HepG2 (cell line): ENCODE data around the gene UHMK1. TPM values are rescaled to one million over a fixed set of nuclear protein-coding genes. Genes with fewer than 3 reads are reported as not detected.

Experiments used
- ATAC-seq: fragments of 200-7000 bp; cut with Tn5 transposase; 3 replicates; pipeline ENCODE4 v1.9.1; 2020; ENCODE audit warnings: mild to moderate bottlenecking, moderate library complexity
- BruUV-seq: library from RNA; stranded (reverse); fragments of 400-500 nt; replicated peaks from 2 replicates; lab custom pipeline; 2021; lab: Mats Ljungman, UMichigan
- CTCF ChIA-PET: fragments of 300-600 bp; formaldehyde crosslinking; extraction: SDS; loops from one replicate; lab custom pipeline; 2021; ENCODE audit warnings: low total read pairs, inconsistent platforms, low intra/inter-chr PET ratio; lab: Yijun Ruan, JAX
- POLR2A ChIA-PET: fragments of 350-600 bp; sonication (Branson Sonifier 250); formaldehyde crosslinking; loops from one replicate; lab custom pipeline; 2020; ENCODE audit warnings: antibody characterized with exemption, inconsistent platforms; lab: Yijun Ruan, JAX
- DNase-seq: peaks from one replicate; pipeline ENCODE4 v3.0.0-alpha.2; 2015; ENCODE audit warnings: low spot score
- FAIRE-seq: peaks from 3 replicates; lab custom pipeline; 2011; peaks lifted over from hg19 to GRCh38; lab: Jason Lieb, UNC
- H2AFZ ChIP-seq: one replicate; pipeline ENCODE4 v1.6.1; 2011; ENCODE audit warnings: low read length, inconsistent platforms
- H3K27ac ChIP-seq: fragments of 300-600 bp; 3 replicates; pipeline ENCODE4 v1.8.0; 2011; ENCODE audit warnings: mixed run types, mild to moderate bottlenecking, mixed read lengths, low read length, inconsistent platforms; ENCODE audit not compliant: insufficient read depth; ENCODE audit errors: extremely low read length
- H3K27me3 ChIP-seq, 2 experiments: fragments of 200-600 bp in 1 of 2; 2 replicates in 1 of 2; 3 replicates in 1 of 2; pipeline versions ENCODE4 v1.6.0 to v1.8.0; 2011; ENCODE audit warnings: low read length in 2 of 2, mild to moderate bottlenecking in 2 of 2, moderate library complexity in 2 of 2, inconsistent platforms in 1 of 2; ENCODE audit not compliant: insufficient read depth in 2 of 2, control insufficient read depth in 1 of 2
- H3K36me3 ChIP-seq, 2 experiments: fragments of 200-600 bp in 1 of 2; replicated peaks in 1 of 2; 2 replicates in 1 of 2; 3 replicates in 1 of 2; pipeline versions ENCODE4 v1.5.1 to v1.8.0; 2011; ENCODE audit warnings: low read length in 2 of 2, inconsistent platforms in 1 of 2; ENCODE audit not compliant: insufficient read depth in 2 of 2, control insufficient read depth in 1 of 2
- H3K4me1 ChIP-seq: 2 replicates; pipeline ENCODE4 v1.5.1; 2012; ENCODE audit warnings: low read length, inconsistent platforms; ENCODE audit not compliant: insufficient read depth
- H3K4me2 ChIP-seq: 2 replicates; pipeline ENCODE4 v1.6.0; 2011; ENCODE audit warnings: low read depth, low read length, inconsistent platforms
- H3K4me3 ChIP-seq, 3 experiments: fragments of 200-600 bp in 1 of 3; sonication (generic), shearing (Covaris generic) in 1 of 3; replicated peaks in 1 of 3; 2 replicates each; pipeline ENCODE4 v1.5.1; 2011 to 2016; ENCODE audit warnings: low read length in 3 of 3, inconsistent platforms in 2 of 3, low read depth in 2 of 3, mild to moderate bottlenecking in 2 of 3, control low read depth in 1 of 3, mixed read lengths in 1 of 3; ENCODE audit not compliant: insufficient read depth in 1 of 3
- H3K79me2 ChIP-seq: one replicate; pipeline ENCODE4 v1.6.1; 2011; ENCODE audit warnings: low read length, inconsistent platforms; ENCODE audit not compliant: insufficient read depth
- H3K9ac ChIP-seq: 2 replicates; pipeline ENCODE4 v1.6.0; 2011; ENCODE audit warnings: mild to moderate bottlenecking, low read depth, low read length, inconsistent platforms; ENCODE audit not compliant: insufficient read depth
- H3K9me3 ChIP-seq: 2 replicates; pipeline ENCODE4 v1.5.1; 2012; ENCODE audit warnings: mild to moderate bottlenecking, low read length
- H4K20me1 ChIP-seq: 2 replicates; pipeline ENCODE4 v1.6.0; 2011; ENCODE audit warnings: inconsistent platforms, mild to moderate bottlenecking, low read length, moderate library complexity; ENCODE audit not compliant: insufficient read depth
- HHEX ChIP-seq: IDR thresholded peaks from 2 replicates; pipeline ENCODE4 v1.6.1; 2016; ENCODE audit warnings: control low read depth
- HOXA5 ChIP-seq: sonication (generic); formaldehyde crosslinking; IDR thresholded peaks from 2 replicates; pipeline ENCODE4 v1.4.0; 2020; ENCODE audit warnings: missing genetic modification reagents
- SCMH1 ChIP-seq: sonication (generic); formaldehyde crosslinking; IDR thresholded peaks from 2 replicates; pipeline ENCODE4 v1.9.0; 2021; ENCODE audit warnings: missing genetic modification reagents, mild to moderate bottlenecking, borderline replicate concordance
- SP140L ChIP-seq: sonication (generic); formaldehyde crosslinking; IDR thresholded peaks from 2 replicates; pipeline ENCODE4 v1.4.0; 2020; ENCODE audit warnings: missing genetic modification reagents, borderline replicate concordance
- TCF7L2 ChIP-seq: IDR thresholded peaks from 2 replicates; pipeline ENCODE4 v1.6.1; 2011; ENCODE audit warnings: mild to moderate bottlenecking, low read depth, low read length, moderate library complexity
- TEAD2 ChIP-seq: sonication (generic); formaldehyde crosslinking; IDR thresholded peaks from 2 replicates; pipeline ENCODE4 v1.9.0; 2021; ENCODE audit warnings: missing genetic modification reagents
- ZC3H4 ChIP-seq: sonication (generic); formaldehyde crosslinking; IDR thresholded peaks from 2 replicates; pipeline ENCODE4 v1.4.0; 2020; ENCODE audit warnings: missing genetic modification reagents, borderline replicate concordance
- ZNF124 ChIP-seq: sonication (generic); formaldehyde crosslinking; IDR thresholded peaks from 2 replicates; pipeline ENCODE4 v1.4.0; 2020; ENCODE audit warnings: missing genetic modification reagents
- ZNF235 ChIP-seq: sonication (generic); formaldehyde crosslinking; IDR thresholded peaks from 2 replicates; pipeline ENCODE4 v1.8.1; 2023; ENCODE audit warnings: mild to moderate bottlenecking, missing genetic modification reagents, borderline replicate concordance
- ZNF496 ChIP-seq: sonication (generic); formaldehyde crosslinking; IDR thresholded peaks from 2 replicates; pipeline ENCODE4 v1.8.1; 2023; ENCODE audit warnings: mild to moderate bottlenecking, moderate library complexity, missing genetic modification reagents; ENCODE audit not compliant: insufficient replicate concordance
- ZNF891 ChIP-seq: sonication (generic); formaldehyde crosslinking; IDR thresholded peaks from 2 replicates; pipeline ENCODE4 v1.5.0; 2020; ENCODE audit warnings: mild to moderate bottlenecking, missing genetic modification reagents
- WGBS: methylation state at CpG from one replicate; pipeline ENCODE4 v1.1.6; 2017; ENCODE audit warnings: low lambda C conversion rate; 5-methylcytosine and 5-hydroxymethylcytosine counted together
- in situ Hi-C: cut with HindIII; loops from 2 replicates; pipeline ENCODE4 v1.10.0; 2017; ENCODE audit warnings: low pct_unique_long_range_greater_than_20kb; ENCODE audit not compliant: extremely low pct_ligation_motif_present
- intact Hi-C: fragments of 100-400 bp; cut with micrococcal nuclease; formaldehyde crosslinking; loops from one replicate; pipeline ENCODE4 v1.10.0; 2022; ENCODE audit not compliant: unreplicated experiment
- polyA plus RNA-seq, 8 experiments: library from polyadenylated mRNA; depleted of rRNA in 3 of 8; stranded (reverse) in 7 of 8; unstranded in 1 of 8; fragments of >200 nt; fragmentation: Illumina TruSeq in 4 of 8; extraction: Trizol in 4 of 8; gene quantifications; 2 replicates each; pipeline versions ENCODE4 v1.2.1 to v1.2.3, GENCODE V29; 2011 to 2016; ENCODE audit warnings: low read depth in 4 of 8, missing spikeins in 1 of 8, mixed read lengths in 1 of 8; ENCODE audit not compliant: insufficient read depth in 1 of 8
- total RNA-seq, 5 experiments: library from RNA; depleted of rRNA; stranded (reverse); fragments of >200 nt; fragmentation: Illumina TruSeq; extraction: Trizol; gene quantifications; 2 replicates each; pipeline ENCODE4 v1.2.3, GENCODE V29; 2016; ENCODE audit warnings: low read depth in 1 of 5
- TF ChIP-seq, protein P1 (sequence below), 2 experiments: IDR thresholded peaks; 2 replicates each; pipeline ENCODE4 v1.6.1; 2011 to 2012; ENCODE audit warnings: low read length in 2 of 2, borderline replicate concordance in 1 of 2, low read depth in 1 of 2, mild to moderate bottlenecking in 1 of 2, moderate library complexity in 1 of 2
- TF ChIP-seq, protein P2 (sequence below): sonication (generic); formaldehyde crosslinking; IDR thresholded peaks from 2 replicates; pipeline ENCODE4; 2020; ENCODE audit warnings: missing genetic modification reagents, mild to moderate bottlenecking, borderline replicate concordance

UHMK1 gene
- total and polyA plus RNA-seq, 2 of the 13 experiments (the other 11 are each of a cell fraction or from before 2014, with no cell fraction given), result 12.9 to 20.0 TPM

DNA sequence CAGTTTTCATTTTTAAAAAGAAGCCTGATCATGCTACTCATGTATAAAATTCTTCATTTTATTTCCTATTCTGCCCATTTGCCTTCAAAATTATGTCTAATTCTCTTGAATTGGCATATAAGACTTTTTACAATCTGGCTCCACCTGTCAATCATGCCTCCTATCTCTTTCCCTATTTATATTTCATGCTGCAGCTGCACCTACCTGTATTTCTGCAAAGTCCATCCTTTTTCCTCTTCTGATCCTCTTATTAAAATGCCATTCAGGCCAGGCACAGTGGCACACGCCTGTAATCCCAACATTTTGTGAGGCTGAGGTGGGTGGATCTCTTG, 33.3 kb downstream of the UHMK1 start:
- Histone ChIP-seq H4K20me1 (no peaks in the 10 kb centered on the region; the same call in 1 of the 2 replicates), H3K4me1 (no peaks in the 10 kb centered on the region), H3K4me3 (no peak overlapping the region), H3K27me3 (no peaks in the 10 kb centered on the region), H3K4me2 (no peak overlapping the region), H2AFZ (no peak overlapping the region), H3K36me3 (peaks cover 0 to 8% of the 10 kb centered on the region in 2 experiments; a peak in 1 of 5 replicates), H3K79me2 (no peaks in the 10 kb centered on the region), H3K27ac (no peak overlapping the region), H3K9me3 (no peaks in the 10 kb centered on the region), H3K9ac (no peak overlapping the region)
- WGBS, result 100% methylated on average over 1 of the region's 1 CpG
- no peak for TF ChIP-seq ZNF235 (CRISPR knock-in tag)
- TF ChIP-seq ZC3H4 (CRISPR knock-in tag), result no peak
- no peak for TF ChIP-seq SP140L (CRISPR knock-in tag)
- TF ChIP-seq, protein P1, sequence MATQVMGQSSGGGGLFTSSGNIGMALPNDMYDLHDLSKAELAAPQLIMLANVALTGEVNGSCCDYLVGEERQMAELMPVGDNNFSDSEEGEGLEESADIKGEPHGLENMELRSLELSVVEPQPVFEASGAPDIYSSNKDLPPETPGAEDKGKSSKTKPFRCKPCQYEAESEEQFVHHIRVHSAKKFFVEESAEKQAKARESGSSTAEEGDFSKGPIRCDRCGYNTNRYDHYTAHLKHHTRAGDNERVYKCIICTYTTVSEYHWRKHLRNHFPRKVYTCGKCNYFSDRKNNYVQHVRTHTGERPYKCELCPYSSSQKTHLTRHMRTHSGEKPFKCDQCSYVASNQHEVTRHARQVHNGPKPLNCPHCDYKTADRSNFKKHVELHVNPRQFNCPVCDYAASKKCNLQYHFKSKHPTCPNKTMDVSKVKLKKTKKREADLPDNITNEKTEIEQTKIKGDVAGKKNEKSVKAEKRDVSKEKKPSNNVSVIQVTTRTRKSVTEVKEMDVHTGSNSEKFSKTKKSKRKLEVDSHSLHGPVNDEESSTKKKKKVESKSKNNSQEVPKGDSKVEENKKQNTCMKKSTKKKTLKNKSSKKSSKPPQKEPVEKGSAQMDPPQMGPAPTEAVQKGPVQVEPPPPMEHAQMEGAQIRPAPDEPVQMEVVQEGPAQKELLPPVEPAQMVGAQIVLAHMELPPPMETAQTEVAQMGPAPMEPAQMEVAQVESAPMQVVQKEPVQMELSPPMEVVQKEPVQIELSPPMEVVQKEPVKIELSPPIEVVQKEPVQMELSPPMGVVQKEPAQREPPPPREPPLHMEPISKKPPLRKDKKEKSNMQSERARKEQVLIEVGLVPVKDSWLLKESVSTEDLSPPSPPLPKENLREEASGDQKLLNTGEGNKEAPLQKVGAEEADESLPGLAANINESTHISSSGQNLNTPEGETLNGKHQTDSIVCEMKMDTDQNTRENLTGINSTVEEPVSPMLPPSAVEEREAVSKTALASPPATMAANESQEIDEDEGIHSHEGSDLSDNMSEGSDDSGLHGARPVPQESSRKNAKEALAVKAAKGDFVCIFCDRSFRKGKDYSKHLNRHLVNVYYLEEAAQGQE (IDR thresholded peaks at IDR 0.05; ENCODE audit: borderline replicate concordance in 1 of 2, low read depth in 1 of 2, low read length in 2 of 2), result no peak
- TF ChIP-seq ZNF496, result no peak
- TF ChIP-seq SCMH1 (CRISPR knock-in tag), result no peak
- no peak for TF ChIP-seq ZNF124 (CRISPR knock-in tag)
- TF ChIP-seq TCF7L2, result no peak
- TF ChIP-seq ZNF891 (CRISPR knock-in tag), result no peak
- no peak for TF ChIP-seq HHEX (CRISPR knock-in tag)
- TF ChIP-seq TEAD2 (CRISPR knock-in tag), result no peak
- TF ChIP-seq, protein P2, sequence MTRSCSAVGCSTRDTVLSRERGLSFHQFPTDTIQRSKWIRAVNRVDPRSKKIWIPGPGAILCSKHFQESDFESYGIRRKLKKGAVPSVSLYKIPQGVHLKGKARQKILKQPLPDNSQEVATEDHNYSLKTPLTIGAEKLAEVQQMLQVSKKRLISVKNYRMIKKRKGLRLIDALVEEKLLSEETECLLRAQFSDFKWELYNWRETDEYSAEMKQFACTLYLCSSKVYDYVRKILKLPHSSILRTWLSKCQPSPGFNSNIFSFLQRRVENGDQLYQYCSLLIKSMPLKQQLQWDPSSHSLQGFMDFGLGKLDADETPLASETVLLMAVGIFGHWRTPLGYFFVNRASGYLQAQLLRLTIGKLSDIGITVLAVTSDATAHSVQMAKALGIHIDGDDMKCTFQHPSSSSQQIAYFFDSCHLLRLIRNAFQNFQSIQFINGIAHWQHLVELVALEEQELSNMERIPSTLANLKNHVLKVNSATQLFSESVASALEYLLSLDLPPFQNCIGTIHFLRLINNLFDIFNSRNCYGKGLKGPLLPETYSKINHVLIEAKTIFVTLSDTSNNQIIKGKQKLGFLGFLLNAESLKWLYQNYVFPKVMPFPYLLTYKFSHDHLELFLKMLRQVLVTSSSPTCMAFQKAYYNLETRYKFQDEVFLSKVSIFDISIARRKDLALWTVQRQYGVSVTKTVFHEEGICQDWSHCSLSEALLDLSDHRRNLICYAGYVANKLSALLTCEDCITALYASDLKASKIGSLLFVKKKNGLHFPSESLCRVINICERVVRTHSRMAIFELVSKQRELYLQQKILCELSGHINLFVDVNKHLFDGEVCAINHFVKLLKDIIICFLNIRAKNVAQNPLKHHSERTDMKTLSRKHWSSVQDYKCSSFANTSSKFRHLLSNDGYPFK (CRISPR knock-in tag), result no peak
- no peak for TF ChIP-seq HOXA5
- in situ Hi-C loops, result no loop called here
- no peak for ATAC-seq
- POLR2A ChIA-PET, result no interaction called here
- CTCF ChIA-PET, result no interaction called here
- FAIRE-seq, result no peak
- no TSS peak for BruUV-seq
- no peak for DNase-seq
- intact Hi-C loops, result no loop called here
